C4-2B (cell line): ENCODE results near the gene FNDC10.

Source experiments
- H3K27ac ChIP-seq: fragments of 450-650 bp; 2 replicates; pipeline ENCODE4 v1.5.1; 2017
- CTCF ChIP-seq: fragments of 450-650 bp; conservative IDR thresholded peaks from 2 replicates; pipeline ENCODE4 v1.5.1; 2017; ENCODE audit warnings: mild to moderate bottlenecking
- ZFX ChIP-seq: fragments of 450-650 bp; IDR thresholded peaks from 2 replicates; pipeline ENCODE4 v1.6.1; 2017

Gene FNDC10

GRCh38 chr1:1626207-1627141 is 26.5 kb upstream of the FNDC10 start:
- TF ChIP-seq CTCF (no peak), ZFX (no peak)

GRCh38 chr1:1625824-1626206 is 25.9 kb upstream of the FNDC10 start:
- H3K27ac ChIP-seq = no peak overlapping the region
- TF ChIP-seq CTCF (no peak), ZFX (no peak)

More at GRCh38 chr1:1626207-1627141, 26.5 kb upstream of the FNDC10 start:
- no peak overlapping the region for H3K27ac ChIP-seq

- H3K27ac ChIP-seq = no peak overlapping the region
- TF ChIP-seq ZFX (no peak), CTCF (no peak)
These were observed 25.5 kb upstream of the FNDC10 start for GRCh38 chr1:1625404-1625775.

GRCh38 chr1:1624443-1625403 is 24.8 kb upstream of the FNDC10 start:
- TF ChIP-seq CTCF = no peak
- no peak for TF ChIP-seq ZFX
- no peak overlapping the region for H3K27ac ChIP-seq

- H3K27ac ChIP-seq = no peak overlapping the region
- TF ChIP-seq CTCF = no peak
- TF ChIP-seq ZFX = no peak
These were observed 23.9 kb upstream of the FNDC10 start for GRCh38 chr1:1623631-1624442.

- TF ChIP-seq ZFX = no peak
- no peak for TF ChIP-seq CTCF
- H3K27ac ChIP-seq = no peak overlapping the region
These were observed 23.3 kb upstream of the FNDC10 start for GRCh38 chr1:1623181-1623630.
